Activated naive CD4-positive, alpha-beta T cell treated with Interleukin-2 at 50 U/mL for 16 hours (primary cell): Measurements from ENCODE around the gene IQCH.
A peak's percentile ranks its signal among the peaks of the same experiment; 100 is the strongest.

Experiments
- DNase-seq: peaks from one replicate; pipeline ENCODE4 v3.0.0-alpha.2; 2020

Gene IQCH

DNA sequence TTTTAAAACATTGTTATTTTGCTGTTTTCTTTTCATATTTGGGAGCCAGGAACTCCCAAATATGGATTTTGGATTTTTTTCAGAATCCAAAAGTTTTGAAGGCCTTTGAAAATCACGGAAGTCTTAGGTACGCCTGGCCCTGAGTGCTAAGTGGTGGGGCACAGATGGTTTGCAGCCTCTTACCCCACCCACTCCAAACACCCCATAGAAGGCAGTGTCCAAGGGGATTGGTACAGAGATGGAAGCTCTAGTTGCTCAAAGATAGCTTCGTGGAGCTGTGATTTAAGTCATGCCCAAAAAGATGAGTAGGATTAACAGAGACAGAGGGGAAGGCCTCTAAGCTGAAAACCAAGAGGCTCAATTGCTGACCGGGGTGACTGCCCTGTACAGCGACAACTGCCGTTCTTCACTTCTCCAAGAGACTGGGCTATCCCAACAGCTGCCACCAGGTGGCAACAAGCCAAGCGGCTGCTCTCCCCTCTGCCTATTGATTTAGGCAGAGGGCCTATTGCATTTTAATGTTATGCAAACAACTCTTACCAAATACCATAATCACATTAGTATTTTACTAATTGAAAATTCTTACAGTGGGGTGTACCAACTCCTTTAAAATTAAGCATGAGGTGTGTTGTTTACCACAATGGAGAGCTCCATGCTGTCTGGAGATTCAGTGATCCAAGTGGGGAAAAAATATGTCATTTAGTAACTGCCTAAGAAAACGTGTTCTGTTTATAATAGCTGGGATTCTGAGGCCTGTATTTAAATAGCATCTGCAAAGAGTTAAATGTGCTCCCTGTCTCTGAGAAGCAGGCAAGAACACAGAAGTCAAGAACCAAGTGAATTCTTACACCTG, 202.3 kb downstream of the IQCH start:
- DNase-seq: peak; percentile 85

DNA sequence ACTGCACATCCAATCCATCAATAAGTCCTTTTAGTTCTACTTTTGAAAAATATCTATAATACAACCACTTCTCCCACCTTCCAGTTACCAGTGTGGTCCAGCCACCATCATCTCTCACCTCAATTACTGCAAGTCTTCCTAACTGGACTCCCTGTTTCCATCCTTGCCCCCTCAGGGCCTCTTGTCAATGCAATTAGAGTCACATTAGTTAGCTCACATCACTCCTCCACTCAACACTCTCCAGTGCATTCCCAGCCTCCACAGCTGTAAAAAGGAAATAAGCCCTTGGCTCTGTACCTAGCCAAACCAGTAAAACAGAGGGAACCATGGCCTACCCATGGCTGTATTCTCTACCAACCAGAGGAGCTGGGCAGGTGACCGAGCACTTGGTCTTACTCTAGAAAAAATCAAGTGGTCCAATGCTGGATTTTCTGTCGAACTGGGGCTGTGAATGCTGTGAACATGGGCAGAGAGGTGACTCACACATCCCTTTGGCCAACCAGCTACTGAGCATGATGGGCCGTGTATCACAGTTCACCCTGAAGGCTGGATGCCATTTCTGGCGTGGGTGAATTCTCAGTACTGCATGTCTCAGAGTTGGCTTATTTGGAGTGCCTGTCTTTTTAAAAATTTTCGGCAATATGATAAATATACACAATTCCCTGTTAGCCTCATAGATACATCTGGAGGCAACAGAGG, 203.9 kb downstream of the IQCH start:
- DNase-seq: no peak

DNA sequence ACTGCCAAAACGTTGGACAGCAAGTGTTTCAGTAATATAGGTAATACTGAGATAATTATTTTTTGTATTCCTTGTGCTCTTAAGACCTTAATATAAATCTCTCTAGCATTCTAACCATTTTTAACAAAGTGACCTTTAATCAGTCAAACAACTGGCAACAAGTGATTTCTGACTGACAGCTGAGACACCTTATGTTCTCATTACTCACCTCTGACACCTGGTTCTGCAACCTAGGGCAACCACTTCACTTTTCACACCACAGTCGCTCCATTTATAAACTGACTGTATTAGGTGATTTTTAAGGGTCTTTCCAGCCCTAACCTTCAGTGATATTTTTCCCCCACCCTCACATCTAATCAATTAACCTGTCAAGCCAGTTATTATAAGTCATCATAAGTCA, 205.9 kb downstream of the IQCH start:
- DNase-seq: no peak

DNA sequence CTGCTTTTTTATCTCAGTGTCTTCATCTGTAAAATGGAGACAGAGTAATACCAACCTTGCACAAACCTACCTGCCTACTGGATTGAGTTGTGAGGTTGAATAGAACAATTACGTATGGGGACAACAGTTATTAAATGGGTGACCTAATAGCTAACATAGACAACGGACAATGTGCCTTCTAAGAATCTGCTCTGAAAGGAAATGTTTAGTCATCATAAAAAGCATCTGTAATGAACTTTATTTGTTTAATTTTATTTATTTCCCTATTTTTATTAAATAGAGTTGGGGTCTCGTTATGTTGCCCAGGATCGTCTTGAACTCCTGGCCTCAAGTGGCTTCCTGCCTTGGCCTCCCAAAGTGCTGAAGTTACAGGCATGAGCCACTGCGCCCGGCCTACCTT, 207.1 kb downstream of the IQCH start:
- DNase-seq: no peak

DNA sequence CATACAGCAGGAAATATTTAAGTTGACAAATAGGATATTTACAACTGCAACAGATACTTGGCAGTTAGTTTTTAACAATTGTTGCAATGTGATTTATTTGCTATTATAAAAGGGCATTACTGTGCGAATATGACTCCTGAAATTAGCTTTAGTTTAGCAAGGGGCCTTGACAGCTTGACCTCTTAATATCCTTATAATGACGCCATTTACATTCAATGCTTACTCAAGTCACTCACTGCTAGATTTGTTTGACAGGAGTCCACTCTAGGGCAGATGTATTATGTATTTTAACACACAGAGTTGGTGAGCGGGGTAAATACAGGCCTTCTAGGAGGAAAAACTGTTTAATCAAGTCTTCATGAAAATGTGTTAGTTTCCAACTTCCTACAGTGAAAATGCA, 208.3 kb downstream of the IQCH start:
- DNase-seq: no peak

DNA sequence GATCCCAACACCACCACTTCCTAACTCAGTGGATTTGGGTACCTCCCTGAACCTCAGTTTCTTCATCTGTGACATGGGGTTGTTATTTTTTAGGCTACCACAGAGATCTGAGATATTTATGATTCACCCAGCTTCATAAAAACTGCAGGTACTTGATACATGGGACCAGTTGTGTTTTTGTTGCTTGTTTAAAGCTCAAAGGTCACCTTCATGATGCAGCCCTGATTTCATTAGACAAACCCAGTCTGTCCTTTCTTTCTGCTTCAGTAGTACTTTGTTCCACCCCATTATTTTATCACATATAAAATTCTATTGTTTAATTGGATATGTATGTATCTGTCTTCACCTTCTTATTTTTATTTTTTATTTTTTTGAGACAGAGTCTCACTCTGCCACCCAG, 208.9 kb downstream of the IQCH start:
- DNase-seq: no peak

DNA sequence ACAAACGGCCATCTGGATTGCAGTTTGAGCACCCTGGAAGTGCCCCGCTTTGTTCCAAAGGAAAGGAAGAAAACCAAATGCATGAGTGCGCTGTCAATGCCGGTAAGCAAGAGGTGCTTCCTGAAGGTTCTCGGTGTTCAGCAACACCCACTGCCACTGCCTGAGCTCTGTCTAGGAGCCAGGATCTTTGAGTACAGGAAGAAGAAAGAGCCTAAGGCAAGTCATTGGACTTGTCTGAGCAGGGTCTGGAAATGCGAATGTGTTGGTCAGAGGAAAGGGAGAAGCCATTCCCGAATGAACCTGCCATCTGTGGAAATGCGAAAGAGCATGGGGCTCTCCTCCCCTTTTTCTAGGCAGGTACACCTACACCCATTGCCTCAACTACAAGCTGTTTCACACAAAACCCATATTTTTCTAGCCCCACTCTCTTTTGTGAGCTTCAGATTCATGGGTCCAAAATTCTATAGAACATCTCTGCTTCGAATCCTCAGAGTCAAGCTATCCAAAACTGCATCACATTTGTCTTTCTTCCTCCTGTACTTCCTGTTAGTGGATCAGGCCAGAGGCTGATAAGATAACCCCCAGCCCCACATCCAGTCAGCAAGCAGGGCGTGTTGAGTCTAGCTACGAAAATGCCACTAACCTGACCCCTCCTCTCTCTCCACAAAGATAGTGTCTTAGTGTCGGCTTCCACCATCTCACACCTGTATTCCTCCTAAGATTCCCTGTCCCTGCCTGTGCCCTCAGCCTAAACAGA, 210.8 kb downstream of the IQCH start:
- DNase-seq: no peak

DNA sequence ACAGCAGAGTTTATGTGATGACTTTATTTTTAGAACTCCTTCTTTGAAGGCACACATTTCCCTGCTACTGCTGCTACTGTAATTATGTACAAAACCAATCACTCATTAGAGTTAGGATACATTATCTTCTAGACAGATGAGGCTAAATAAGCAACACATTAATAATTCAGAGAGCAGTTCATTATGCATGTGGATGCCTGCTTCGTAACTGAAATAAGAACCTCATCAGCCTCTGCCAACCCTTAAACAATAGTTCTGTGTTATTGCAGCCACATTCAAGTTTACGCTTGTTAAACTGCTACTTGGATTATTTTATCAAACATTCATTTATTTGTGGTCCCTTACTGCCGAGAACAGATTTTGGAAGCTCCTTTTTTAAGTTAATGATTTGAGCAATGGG, 213.8 kb downstream of the IQCH start:
- no peak for DNase-seq

DNA sequence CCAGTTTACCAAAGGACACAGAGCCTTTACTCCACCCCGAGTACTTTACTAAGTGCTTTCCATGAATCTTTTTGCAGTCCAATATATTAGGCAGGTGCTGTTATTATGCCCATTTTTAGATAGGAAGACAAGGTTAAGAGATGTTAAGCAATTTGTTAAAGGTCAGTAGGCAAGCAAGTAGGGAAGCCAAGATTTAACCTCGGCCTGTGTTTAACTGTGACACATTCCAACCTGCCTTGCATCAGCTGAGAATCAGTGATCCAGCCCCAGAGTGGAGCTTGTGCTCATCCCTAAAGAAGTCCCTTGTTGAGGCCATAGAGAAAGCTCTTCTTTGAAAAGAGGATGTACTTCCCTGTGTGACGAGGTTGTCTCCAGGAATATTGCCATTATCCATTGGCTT, 215.1 kb downstream of the IQCH start:
- DNase-seq: no peak

DNA sequence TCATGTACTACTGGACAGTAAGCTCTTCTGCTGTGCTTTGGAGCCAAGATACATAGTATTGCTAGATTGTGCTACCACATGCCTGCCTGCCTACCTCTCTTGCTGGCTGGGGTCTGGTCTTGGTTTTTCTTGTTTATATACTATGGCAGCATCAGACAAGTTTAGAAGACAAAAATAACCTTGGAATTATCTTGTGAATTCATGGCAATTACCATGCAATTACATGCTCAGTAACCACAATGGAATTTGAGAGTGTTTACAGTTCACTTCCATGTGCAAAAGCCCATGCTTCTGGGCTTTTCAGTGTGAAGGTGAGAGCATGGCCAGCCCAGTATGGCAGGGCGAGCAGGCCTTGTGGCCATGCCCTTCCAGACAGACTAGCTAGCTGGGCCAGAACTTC, 218.4 kb downstream of the IQCH start:
- DNase-seq: no peak

DNA sequence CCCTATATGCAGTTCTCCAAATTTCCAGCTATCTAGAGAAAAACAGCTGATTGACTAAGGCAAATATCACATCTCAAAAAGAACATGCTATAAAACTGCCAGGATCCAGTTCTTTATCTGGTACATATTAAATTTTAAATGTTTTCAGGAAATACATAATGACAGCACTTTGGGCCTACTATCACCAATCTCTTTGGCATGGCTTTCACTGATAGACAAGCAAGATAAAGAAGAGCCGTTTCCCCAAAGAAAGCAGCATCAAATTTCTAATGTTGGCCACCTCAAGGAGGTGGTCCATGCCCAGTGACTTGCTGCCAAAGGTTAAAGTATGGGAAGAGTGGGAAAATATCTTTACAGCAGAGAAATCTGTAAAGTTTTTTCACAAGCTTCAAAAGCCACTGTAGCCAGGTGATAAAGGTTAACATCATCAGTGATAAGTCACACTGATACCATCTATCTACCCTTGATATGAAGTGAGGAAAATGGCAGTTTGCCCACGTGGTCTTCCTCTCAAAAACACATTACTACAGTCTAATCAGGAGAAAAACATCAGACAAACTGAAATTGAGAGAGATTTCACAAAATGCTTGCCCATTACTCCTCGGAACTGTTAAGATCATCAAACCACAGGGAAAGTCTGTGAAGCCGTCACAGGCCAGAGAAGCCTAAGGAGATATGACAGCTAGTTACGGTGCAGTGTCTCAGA, 220.0 kb downstream of the IQCH start:
- no peak for DNase-seq

DNA sequence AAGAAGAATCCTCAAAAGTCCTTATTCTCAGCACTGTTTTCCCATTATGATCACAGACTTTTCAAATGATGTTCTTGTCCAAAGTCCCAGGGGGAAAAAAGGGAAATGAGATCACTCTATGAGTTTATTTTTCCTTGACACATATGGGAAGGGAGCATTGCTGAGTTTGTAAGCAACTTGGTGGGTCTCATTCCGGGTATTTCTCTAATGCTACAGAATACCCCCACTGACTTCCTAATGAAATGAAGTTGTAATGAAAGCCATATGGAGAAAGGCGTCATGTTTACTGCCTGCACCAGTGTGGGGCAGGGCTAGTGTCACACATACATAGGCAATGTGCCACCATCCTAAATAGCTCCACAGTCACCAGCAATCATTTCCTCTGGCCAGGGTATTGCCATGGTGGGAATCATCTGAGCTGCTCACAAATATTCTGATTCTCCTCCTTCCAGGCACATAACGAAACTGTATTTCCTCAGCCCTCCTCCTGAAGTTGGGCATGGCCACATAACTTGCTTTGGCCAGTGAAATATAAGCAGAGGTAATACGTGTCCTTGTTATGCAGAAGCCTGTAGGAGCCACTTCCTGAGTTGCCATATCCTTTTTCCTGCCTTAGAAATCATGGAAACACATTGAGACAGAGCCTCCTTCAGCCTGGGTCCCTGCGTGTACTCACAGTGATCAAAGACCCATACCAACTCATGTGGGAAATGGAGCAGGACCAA, 225.4 kb downstream of the IQCH start:
- no peak for DNase-seq

DNA sequence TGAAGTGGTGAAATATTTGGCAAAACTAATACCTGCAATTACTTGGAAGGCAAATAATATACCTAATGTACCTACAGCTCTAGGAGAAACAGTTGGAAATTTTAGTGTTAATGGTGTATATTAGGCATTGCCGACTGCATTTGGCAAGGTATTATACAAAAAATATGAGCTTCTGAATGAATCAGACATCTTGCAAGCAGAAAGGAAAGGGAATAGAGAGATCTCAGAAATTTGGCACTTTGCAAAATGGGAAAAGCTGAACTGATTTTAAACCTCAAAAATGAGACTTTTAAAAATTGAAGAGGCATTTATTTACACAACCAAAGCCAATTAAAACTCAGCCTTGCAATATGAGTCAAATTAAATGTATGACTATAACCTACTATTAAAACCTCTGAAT, 226.2 kb downstream of the IQCH start:
- DNase-seq: no peak

DNA sequence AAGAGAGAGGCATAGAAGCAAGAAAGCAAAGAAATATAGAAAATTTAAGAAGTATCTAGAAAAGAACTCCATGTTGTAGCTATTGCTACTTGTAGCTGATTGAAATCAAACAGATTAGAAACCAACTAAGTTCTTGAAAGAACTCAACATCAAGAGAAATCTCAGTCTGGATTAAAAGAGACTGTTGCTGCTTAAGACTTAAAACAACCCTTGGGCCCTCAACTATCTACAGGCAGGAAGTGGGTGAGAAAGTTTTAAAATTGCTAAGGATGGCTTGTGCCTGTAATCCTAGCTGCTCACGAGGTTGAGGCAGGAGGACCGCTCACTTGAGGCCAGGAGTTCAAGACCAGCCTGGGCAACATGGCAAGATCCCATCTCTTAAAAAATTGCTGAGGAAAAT, 227.1 kb downstream of the IQCH start:
- DNase-seq: no peak

DNA sequence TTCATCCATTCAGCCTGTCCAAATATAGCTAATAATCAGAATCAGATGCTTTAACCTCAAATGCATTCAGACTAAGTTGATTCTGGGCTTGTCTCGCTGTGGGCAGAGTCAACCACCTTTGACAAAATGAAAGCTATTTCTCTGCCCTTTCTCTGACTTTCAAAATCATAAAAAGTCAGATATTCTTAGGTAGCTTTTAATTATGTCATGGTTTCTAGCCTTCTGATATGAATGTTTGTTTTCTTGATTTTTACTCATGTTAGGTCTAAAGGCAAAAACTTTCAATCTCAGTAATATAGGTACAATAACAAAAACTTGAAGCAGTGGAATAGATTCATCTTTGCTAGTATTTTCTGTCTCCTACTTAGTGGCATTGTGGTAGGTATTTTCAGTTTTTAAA, 241.0 kb downstream of the IQCH start:
- no peak for DNase-seq

DNA sequence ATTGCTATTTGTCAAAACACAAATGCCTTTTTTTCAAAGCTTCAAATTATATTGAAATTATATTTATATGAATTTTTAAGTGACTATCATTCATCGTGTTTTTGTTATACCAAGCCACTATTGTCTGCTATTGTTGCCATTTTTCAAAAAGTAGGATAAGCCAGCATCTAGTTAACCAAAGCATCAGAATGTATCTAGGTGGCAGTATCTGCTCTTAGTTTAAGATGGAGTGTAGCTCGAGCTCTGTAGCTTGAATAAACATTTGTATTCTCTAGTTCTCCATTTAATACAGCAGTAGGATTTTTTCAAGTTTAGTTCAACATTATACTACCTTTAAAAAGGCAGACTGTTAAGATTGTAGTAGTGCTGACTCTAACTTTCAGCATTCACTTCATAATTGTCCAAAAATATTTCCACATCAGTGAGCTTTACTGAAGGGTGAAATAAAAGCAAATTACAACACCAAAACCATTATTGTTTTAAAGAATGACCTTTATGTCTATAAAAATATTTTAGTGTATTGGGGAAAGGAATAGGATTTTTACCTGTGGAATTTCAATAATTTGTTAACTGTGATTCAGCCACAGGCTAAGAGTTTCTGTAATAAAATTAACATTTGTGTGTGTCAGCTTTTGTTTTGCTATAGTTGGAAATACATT, 246.7 kb downstream of the IQCH start:
- DNase-seq: no peak

DNA sequence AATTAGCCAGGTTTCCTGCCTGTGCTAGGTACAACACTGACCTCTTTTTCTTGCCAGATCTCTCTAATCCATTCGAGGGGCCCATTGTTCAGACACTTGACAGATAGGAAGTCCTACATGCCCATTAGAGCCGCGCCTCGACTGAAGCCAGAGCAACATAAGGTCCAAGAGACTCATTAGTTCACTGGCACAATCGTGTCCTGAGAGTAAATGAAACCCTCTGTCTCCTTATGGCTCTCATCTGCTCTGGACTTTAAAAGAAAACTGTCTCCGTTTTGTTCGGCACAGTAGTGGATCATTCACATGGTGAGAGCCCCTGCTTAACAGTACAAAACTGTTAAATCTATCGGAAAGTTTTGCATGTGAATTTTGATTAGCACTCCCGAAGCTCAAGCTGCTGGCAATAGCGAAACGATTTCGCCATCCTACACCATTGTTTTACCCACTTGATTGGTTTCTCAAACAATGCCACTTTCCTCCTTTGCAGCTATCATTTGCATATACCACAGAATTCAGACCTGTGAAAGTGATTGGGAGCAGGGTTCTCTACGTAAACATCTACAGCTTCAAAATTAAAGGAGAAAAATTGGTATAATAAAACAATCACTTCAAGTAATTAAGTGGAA, 247.4 kb downstream of the IQCH start:
- DNase-seq: no peak

DNA sequence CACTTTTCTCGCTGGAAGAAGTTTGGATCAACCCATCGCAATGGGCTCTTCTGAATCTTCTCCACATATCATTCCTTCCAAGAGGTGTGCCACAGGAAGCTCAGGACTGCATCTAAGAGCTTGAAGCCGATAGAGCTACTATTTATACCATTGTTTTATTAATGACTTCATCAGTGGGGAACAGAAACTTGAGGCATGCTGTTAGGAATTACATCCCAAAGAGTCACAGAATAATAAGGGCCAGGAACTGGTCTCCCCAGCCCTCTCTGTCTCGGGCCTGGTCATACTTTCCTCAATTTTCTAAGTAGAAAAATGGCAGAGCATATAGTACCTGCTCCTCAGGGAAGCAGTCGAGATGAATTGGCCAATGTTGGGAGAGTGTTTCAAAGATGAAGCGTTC, 249.5 kb downstream of the IQCH start:
- DNase-seq: no peak

DNA sequence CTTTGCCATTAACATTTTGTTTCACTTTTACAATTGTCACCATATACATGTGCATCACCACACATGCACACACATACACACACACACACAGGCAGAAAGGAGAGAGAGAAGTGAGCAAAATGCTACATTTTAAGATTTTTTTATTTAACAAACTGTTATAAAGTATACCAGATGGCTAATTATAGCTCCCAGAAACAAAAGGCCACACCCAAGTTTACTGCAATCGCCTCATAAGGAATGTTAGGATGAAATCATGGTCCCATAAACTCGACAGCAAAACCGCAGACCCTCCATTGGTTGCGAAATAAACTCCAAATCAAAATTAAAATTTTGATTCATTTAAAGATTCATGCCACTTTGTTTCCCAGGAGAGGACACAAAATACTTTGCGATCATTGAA, 250.2 kb downstream of the IQCH start:
- no peak for DNase-seq

DNA sequence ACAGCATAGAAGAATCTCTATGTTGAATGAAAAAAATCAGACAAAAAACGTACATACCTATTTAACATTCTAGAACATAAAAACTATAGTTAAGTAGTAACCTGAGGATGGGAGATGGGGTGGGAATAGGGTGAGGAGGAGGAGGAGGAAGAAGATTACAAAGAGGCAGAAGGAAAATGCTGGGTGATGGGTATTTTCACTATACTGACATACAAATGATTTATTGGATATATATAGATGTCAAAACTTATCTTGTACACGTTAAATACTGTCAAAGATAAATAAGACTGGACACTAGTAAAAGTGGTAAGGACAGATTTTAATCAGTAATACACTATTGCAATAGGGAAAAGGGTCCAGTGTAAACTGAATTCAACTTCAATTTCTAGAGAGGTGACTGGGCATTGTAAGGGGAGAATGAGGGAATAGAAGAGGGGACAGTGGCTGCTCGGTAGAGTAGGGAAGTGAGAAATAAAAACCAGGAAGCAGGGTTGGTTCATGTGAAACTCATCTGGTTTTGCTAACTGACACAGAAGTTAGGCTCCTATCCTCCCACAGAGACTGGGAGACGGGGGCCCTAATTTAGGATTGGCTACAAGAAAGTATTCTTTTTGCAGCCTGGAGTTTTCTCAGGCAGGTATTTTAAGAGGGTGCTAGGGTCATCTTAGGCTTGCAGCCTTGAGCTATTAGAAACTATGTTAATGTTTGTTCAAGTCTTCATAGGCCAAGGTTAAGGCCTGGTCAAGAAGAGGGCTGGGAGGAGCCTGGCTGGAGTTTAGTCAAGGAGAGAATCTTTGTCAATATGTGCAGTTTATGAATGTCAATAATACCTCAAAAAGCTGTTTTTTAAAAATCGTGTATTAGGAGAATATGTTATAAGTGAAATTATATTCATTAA, 251.3 kb downstream of the IQCH start:
- DNase-seq: no peak
